ENCODE measurements around the gene BEST3.

The BEST3 gene

DNA sequence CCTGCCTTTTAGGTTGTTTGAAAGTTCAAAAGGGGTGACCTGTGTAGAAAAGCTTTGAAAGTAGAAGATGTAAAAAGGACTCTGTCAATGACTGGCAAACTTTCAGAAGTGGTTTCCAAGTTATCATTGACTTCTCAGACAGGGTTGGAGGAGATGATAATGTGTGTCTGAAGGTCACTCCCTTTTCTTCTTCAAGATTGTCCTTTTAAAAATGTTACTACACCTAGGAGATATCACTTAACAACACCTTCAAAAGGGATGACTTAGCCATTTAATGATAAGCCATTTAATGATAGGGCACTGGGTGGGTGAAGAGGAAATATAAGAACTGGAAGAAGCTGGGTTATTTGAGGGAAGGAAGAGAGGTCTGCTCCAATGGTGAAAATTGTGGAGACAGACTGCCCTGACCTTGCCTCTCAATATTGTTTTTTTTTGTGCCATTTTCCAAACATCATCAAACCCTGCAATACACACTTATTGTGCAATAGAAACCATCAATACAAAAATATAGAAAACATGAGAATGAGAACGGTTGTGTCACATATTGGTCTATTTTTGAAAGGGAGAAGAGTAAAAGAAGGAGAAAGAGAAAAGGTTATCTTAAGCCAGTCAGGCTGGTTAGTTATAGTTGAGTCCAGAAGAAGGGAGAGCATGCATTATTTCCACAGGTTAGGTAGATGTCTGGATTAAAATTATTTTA lies 38.8 kb downstream of the BEST3 start:
- H3K4me3 ChIP-seq (ENCODE audit: low read length), result no peak overlapping the region
- H3K4me2 ChIP-seq (ENCODE audit: low read depth, low read length), result no peak overlapping the region
- no peaks in the 10 kb centered on the region for H3K9me2 ChIP-seq (replicated peaks; ENCODE audit: insufficient read depth, low read length)
- no peaks in the 10 kb centered on the region for H3F3A ChIP-seq (ENCODE audit: insufficient read depth, low read length)
- no peaks in the 10 kb centered on the region for H3K79me2 ChIP-seq (ENCODE audit: low read length)
- no peak overlapping the region for H3K27ac ChIP-seq (ENCODE audit: low read length)
- H3K27me3 ChIP-seq (replicated peaks; ENCODE audit: insufficient read depth, low read length), result no peaks in the 10 kb centered on the region
- no peak for DNase-seq
- TF ChIP-seq EZH2phosphoT487 (IDR thresholded peaks at IDR 0.05; ENCODE audit: low read length) (no peak), EZH2 (optimal IDR thresholded peaks at IDR 0.05; ENCODE audit: low read depth, low read length) (no peak)
- TF ChIP-seq, protein P1, sequence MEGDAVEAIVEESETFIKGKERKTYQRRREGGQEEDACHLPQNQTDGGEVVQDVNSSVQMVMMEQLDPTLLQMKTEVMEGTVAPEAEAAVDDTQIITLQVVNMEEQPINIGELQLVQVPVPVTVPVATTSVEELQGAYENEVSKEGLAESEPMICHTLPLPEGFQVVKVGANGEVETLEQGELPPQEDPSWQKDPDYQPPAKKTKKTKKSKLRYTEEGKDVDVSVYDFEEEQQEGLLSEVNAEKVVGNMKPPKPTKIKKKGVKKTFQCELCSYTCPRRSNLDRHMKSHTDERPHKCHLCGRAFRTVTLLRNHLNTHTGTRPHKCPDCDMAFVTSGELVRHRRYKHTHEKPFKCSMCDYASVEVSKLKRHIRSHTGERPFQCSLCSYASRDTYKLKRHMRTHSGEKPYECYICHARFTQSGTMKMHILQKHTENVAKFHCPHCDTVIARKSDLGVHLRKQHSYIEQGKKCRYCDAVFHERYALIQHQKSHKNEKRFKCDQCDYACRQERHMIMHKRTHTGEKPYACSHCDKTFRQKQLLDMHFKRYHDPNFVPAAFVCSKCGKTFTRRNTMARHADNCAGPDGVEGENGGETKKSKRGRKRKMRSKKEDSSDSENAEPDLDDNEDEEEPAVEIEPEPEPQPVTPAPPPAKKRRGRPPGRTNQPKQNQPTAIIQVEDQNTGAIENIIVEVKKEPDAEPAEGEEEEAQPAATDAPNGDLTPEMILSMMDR (IDR thresholded peaks at IDR 0.05; ENCODE audit: low read length), result no peak
- H2AFZ ChIP-seq (ENCODE audit: low read length), result no peak overlapping the region
- H3K9ac ChIP-seq (ENCODE audit: low read length), result no peak overlapping the region
- H4K20me1 ChIP-seq (ENCODE audit: insufficient read depth, low read length), result no peaks in the 10 kb centered on the region
- no peaks in the 10 kb centered on the region for H3K4me1 ChIP-seq (ENCODE audit: low read length)
- no peaks in the 10 kb centered on the region for H3K9me3 ChIP-seq (replicated peaks; ENCODE audit: insufficient read depth, low read length)
- H3K36me3 ChIP-seq (replicated peaks; ENCODE audit: insufficient read depth, low read length), result no peaks in the 10 kb centered on the region

DNA sequence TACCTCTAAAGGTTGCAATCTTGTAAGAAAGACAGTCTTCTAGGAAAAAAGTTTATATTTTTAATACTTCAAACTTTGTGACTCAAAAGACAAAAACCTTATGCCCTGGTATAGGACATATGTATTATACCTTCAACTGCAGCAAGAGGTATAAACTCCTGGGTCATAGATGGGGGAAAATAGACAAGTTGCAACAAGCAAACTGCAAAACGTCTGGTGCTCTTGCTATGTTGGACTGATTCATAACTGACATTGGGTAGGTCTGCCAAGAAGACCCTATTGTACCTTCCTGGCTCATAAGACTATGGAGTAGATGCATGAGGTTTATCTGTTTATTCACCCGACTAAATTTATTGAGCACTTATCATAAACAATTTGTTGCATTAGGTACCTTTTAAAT lies 40.9 kb downstream of the BEST3 start:
- Histone ChIP-seq H3K4me1 (ENCODE audit: low read length) (no peaks in the 10 kb centered on the region), H3K36me3 (replicated peaks; ENCODE audit: insufficient read depth, low read length) (no peaks in the 10 kb centered on the region), H3K79me2 (ENCODE audit: low read length) (no peaks in the 10 kb centered on the region), H3K9me2 (replicated peaks; ENCODE audit: insufficient read depth, low read length) (no peaks in the 10 kb centered on the region), H3F3A (ENCODE audit: insufficient read depth, low read length) (no peaks in the 10 kb centered on the region), H3K4me3 (ENCODE audit: low read length) (no peak overlapping the region), H2AFZ (ENCODE audit: low read length) (no peak overlapping the region), H3K9me3 (replicated peaks; ENCODE audit: insufficient read depth, low read length) (no peaks in the 10 kb centered on the region), H3K27ac (ENCODE audit: low read length) (no peak overlapping the region), H3K4me2 (ENCODE audit: low read depth, low read length) (no peak overlapping the region), H4K20me1 (ENCODE audit: insufficient read depth, low read length) (no peaks in the 10 kb centered on the region), H3K27me3 (replicated peaks; ENCODE audit: insufficient read depth, low read length) (no peaks in the 10 kb centered on the region), H3K9ac (ENCODE audit: low read length) (no peak overlapping the region)
- no peak for DNase-seq
- TF ChIP-seq, protein P1 (IDR thresholded peaks at IDR 0.05; ENCODE audit: low read length), result no peak
- no peak for TF ChIP-seq EZH2 (optimal IDR thresholded peaks at IDR 0.05; ENCODE audit: low read depth, low read length)
- TF ChIP-seq EZH2phosphoT487 (IDR thresholded peaks at IDR 0.05; ENCODE audit: low read length), result no peak

DNA sequence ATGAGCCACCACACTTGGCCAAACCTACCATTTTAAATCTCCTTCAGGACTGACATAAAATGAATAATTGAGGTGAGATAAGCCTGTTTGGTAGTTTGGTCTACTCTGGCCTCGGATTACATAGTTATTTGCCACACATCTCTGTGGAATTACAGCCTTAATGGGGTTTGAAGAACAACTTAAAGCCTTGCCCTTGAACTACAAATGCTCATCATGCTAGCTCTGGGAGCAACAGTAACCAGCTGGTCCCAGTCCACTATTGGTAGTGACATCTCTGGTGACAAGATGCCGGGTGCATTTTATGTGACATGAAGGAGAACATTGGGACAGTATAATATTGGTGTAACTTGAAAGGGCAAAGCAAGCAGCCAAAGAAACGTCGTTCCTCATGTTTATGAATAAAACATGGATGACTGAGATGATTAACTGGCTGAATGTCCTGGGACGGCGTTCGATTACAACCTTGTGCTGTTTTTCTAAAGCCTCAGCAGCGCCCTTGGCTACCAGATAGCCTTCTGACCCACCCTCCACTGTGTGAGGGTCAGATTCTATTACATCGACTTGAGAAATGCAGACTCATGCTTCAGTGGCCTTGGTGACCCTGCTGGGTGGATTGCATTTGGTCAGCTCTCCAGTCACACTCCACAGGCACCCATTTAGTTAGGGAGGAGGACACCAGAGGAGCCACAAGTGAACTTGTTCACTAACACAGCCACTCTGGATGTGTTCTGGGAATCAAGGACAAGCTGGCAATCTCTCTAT lies 41.5 kb downstream of the BEST3 start:
- no peaks in the 10 kb centered on the region for H4K20me1 ChIP-seq (ENCODE audit: insufficient read depth, low read length)
- no peak overlapping the region for H2AFZ ChIP-seq (ENCODE audit: low read length)
- no peak overlapping the region for H3K27ac ChIP-seq (ENCODE audit: low read length)
- DNase-seq, result no peak
- no peak overlapping the region for H3K4me3 ChIP-seq (ENCODE audit: low read length)
- TF ChIP-seq EZH2phosphoT487 (IDR thresholded peaks at IDR 0.05; ENCODE audit: low read length) (no peak), EZH2 (optimal IDR thresholded peaks at IDR 0.05; ENCODE audit: low read depth, low read length) (no peak)
- TF ChIP-seq, protein P1 (IDR thresholded peaks at IDR 0.05; ENCODE audit: low read length), result no peak
- H3K79me2 ChIP-seq (ENCODE audit: low read length), result no peaks in the 10 kb centered on the region
- H3K9ac ChIP-seq (ENCODE audit: low read length), result no peak overlapping the region
- no peaks in the 10 kb centered on the region for H3K36me3 ChIP-seq (replicated peaks; ENCODE audit: insufficient read depth, low read length)
- H3K4me2 ChIP-seq (ENCODE audit: low read depth, low read length), result no peak overlapping the region
- no peaks in the 10 kb centered on the region for H3F3A ChIP-seq (ENCODE audit: insufficient read depth, low read length)
- no peaks in the 10 kb centered on the region for H3K27me3 ChIP-seq (replicated peaks; ENCODE audit: insufficient read depth, low read length)
- H3K4me1 ChIP-seq (ENCODE audit: low read length), result no peaks in the 10 kb centered on the region
- no peaks in the 10 kb centered on the region for H3K9me3 ChIP-seq (replicated peaks; ENCODE audit: insufficient read depth, low read length)
- H3K9me2 ChIP-seq (replicated peaks; ENCODE audit: insufficient read depth, low read length), result no peaks in the 10 kb centered on the region

Measured in MM.1S (cell line).